ENCODE results near the gene IL17B.

DNA sequence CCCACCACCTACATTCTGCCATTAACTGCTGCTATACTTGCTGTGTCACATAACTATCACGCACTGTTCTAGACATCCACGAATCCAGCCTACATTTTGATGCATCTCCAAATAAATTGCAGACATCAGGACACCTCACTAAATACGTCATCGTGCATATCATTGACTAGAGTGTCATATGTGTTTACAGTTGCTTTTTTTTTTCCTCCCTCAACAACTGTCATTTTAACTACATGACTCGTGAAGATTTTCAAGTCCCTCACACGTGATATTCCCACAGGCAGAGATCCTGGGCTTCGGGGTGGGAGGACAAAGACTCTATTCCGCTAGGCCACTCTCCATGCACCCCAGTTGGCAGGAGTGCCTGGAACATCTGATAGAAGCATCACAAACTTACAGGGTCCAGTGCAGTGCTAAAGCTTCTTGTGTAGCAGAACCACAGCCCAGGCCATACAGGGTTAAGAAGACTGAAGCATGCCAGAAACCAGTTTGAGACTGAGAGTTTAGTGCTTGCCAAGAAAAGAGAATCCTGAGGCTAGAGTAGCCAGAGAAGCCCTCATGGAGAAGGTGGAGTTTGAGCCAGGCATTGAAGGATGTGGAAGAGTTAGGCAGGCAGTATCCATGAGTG is 20.1 kb downstream of the IL17B start:
- TF ChIP-seq EZH2 (IDR thresholded peaks at IDR 0.05; ENCODE audit: borderline replicate concordance, low read depth, low read length, severe bottlenecking) (no peak), POLR2AphosphoS5 (IDR thresholded peaks at IDR 0.05; ENCODE audit: insufficient read depth, low read depth, low read length) (no peak), POLR2A (IDR thresholded peaks at IDR 0.05; ENCODE audit: low read depth, low read length) (no peak), MAX (IDR thresholded peaks at IDR 0.05; ENCODE audit: insufficient read depth, insufficient read length) (no peak), FOS (IDR thresholded peaks at IDR 0.05; ENCODE audit: borderline replicate concordance, insufficient read depth, low read length) (no peak), JUN (IDR thresholded peaks at IDR 0.05; ENCODE audit: borderline replicate concordance, insufficient read depth, insufficient read length, low read depth) (no peak), MYC (IDR thresholded peaks at IDR 0.05; ENCODE audit: low read depth, low read length) (no peak), GATA2 (IDR thresholded peaks at IDR 0.05; ENCODE audit: insufficient read depth, insufficient read length, low read depth, low read length) (no peak)
- TF ChIP-seq, protein P1, sequence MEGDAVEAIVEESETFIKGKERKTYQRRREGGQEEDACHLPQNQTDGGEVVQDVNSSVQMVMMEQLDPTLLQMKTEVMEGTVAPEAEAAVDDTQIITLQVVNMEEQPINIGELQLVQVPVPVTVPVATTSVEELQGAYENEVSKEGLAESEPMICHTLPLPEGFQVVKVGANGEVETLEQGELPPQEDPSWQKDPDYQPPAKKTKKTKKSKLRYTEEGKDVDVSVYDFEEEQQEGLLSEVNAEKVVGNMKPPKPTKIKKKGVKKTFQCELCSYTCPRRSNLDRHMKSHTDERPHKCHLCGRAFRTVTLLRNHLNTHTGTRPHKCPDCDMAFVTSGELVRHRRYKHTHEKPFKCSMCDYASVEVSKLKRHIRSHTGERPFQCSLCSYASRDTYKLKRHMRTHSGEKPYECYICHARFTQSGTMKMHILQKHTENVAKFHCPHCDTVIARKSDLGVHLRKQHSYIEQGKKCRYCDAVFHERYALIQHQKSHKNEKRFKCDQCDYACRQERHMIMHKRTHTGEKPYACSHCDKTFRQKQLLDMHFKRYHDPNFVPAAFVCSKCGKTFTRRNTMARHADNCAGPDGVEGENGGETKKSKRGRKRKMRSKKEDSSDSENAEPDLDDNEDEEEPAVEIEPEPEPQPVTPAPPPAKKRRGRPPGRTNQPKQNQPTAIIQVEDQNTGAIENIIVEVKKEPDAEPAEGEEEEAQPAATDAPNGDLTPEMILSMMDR (IDR thresholded peaks at IDR 0.05; ENCODE audit: extremely low read depth in 1 of 2, insufficient read depth in 1 of 2, low read depth in 1 of 2, low read length in 2 of 2), result no peak

Data from endothelial cell of umbilical vein (primary cell).